Mesothelial cell of epicardium (in vitro differentiated cells): ENCODE measurements around the gene RIN3. TPM values are rescaled to one million over a fixed set of nuclear protein-coding genes. Genes with fewer than 3 reads are reported as not detected.

Source experiments
- DNase-seq, 2 experiments: peaks; one replicate each; pipeline ENCODE4 v3.0.0; 2021; ENCODE audit warnings: low spot score in 2 of 2; ENCODE audit not compliant: unreplicated experiment in 2 of 2
- H3K27ac Mint-ChIP-seq: 2 replicates; pipeline ENCODE4 v1.8.0; 2021; ENCODE audit warnings: mixed read lengths
- H3K27me3 Mint-ChIP-seq: 2 replicates; pipeline ENCODE4 v1.8.0; 2021; ENCODE audit warnings: low read depth, mixed read lengths
- H3K36me3 Mint-ChIP-seq: 2 replicates; pipeline ENCODE4 v1.8.0; 2021; ENCODE audit warnings: mixed read lengths
- H3K4me1 Mint-ChIP-seq: 2 replicates; pipeline ENCODE4 v1.8.0; 2021; ENCODE audit warnings: mixed read lengths
- H3K4me3 Mint-ChIP-seq: 2 replicates; pipeline ENCODE4 v1.8.0; 2021; ENCODE audit warnings: mild to moderate bottlenecking, moderate library complexity, mixed read lengths
- H3K9me3 Mint-ChIP-seq: 2 replicates; pipeline ENCODE4 v1.8.0; 2021; ENCODE audit warnings: mixed read lengths
- total RNA-seq: library from RNA; stranded (reverse); gene quantifications from 3 replicates; pipeline ENCODE4 v1.2.1, GENCODE V29; 2021
- TF ChIP-seq, protein P1 (sequence below): fragments of 200-600 bp; sonication (generic); IDR thresholded peaks from one replicate; pipeline ENCODE4 v1.5.0; 2021; ENCODE audit warnings: antibody characterized with exemption; ENCODE audit not compliant: unreplicated experiment

Gene RIN3
- total RNA-seq, 1 donor from 2014 or later, result 19.9 TPM

DNA sequence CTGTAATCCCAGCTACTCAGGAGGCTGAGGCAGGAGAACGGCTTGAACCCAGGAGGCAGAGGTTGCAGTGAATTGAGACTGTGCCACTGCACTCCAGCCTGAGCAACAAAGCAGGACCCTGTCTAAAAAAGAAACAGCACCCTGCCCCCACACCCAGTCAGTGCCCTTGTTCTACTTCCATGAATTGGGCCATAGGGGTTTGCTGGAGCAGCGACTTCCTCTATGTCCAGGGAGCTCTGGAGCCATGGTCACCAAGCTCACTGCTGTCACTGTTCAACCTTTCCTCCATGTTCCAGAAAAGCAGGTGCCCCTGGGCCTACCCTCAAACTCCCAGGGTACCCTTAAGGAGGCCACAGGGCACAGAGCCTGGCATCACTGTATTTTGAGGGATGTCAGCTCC, 116.8 kb downstream of the RIN3 start:
- DNase-seq, result no peak
- no peak overlapping the region for H3K4me3 Mint-ChIP-seq
- TF ChIP-seq, protein P1, sequence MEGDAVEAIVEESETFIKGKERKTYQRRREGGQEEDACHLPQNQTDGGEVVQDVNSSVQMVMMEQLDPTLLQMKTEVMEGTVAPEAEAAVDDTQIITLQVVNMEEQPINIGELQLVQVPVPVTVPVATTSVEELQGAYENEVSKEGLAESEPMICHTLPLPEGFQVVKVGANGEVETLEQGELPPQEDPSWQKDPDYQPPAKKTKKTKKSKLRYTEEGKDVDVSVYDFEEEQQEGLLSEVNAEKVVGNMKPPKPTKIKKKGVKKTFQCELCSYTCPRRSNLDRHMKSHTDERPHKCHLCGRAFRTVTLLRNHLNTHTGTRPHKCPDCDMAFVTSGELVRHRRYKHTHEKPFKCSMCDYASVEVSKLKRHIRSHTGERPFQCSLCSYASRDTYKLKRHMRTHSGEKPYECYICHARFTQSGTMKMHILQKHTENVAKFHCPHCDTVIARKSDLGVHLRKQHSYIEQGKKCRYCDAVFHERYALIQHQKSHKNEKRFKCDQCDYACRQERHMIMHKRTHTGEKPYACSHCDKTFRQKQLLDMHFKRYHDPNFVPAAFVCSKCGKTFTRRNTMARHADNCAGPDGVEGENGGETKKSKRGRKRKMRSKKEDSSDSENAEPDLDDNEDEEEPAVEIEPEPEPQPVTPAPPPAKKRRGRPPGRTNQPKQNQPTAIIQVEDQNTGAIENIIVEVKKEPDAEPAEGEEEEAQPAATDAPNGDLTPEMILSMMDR, result no peak
- H3K4me1 Mint-ChIP-seq, result no peaks in the 10 kb centered on the region
- H3K27me3 Mint-ChIP-seq, result no peaks in the 10 kb centered on the region
- H3K36me3 Mint-ChIP-seq, result peaks cover 17% of the 10 kb centered on the region
- no peak overlapping the region for H3K27ac Mint-ChIP-seq
- peaks cover 26% of the 10 kb centered on the region for H3K9me3 Mint-ChIP-seq

DNA sequence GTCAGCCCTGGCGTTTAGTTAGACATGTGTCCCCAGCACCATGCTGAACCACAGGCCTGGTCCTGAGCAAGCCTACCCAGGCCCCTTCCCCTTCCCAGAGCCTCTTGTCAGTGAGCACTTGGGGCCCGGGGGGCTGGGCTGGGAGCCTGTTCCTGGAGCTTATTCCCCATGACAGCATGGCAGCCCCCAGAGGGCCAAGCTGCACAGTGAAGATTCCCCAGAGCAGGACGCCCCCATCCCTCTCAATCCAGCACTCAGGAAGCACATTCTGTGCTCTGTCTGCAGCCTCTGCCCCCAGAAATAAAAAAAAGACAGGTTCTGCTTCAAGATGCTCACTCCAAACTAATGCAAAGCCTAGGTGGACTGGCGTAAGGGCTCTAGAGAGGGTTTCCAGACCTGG, 117.5 kb downstream of the RIN3 start:
- Mint-ChIP-seq H3K4me3 (no peak overlapping the region), H3K27me3 (no peaks in the 10 kb centered on the region), H3K9me3 (peaks cover 18% of the 10 kb centered on the region), H3K27ac (no peak overlapping the region), H3K36me3 (peaks cover 17% of the 10 kb centered on the region), H3K4me1 (no peaks in the 10 kb centered on the region)
- TF ChIP-seq, protein P1, result no peak
- DNase-seq, result no peak

GRCh38 chr14:92632546-92633273, 119.1 kb downstream of the RIN3 start:
- TF ChIP-seq, protein P1, result no peak
- H3K36me3 Mint-ChIP-seq, result peaks cover 4% of the 10 kb centered on the region
- H3K27me3 Mint-ChIP-seq, result no peaks in the 10 kb centered on the region
- no peaks in the 10 kb centered on the region for H3K4me1 Mint-ChIP-seq
- H3K27ac Mint-ChIP-seq, result no peak overlapping the region
- H3K9me3 Mint-ChIP-seq, result peaks cover 4% of the 10 kb centered on the region
- no peak for DNase-seq
- H3K4me3 Mint-ChIP-seq, result no peak overlapping the region

DNA sequence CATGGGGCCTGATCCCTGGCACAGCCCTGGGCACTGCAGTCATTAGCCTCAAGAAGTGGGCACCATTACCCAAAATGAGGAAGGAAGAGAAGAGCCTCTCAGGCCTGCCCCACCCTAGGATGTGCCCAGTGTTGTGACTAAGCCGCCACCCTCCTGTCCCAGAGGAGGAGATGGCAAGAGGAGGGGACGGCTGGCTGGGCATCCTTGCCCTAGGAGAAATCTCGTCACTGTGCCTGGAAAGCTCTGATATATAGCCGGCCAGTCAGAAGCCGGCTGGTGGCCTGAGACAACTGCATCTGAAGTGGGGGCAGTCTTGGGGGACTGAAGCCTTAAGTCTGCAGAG, 119.7 kb downstream of the RIN3 start:
- Mint-ChIP-seq H3K27ac (no peak overlapping the region), H3K9me3 (no peaks in the 10 kb centered on the region)

DNA sequence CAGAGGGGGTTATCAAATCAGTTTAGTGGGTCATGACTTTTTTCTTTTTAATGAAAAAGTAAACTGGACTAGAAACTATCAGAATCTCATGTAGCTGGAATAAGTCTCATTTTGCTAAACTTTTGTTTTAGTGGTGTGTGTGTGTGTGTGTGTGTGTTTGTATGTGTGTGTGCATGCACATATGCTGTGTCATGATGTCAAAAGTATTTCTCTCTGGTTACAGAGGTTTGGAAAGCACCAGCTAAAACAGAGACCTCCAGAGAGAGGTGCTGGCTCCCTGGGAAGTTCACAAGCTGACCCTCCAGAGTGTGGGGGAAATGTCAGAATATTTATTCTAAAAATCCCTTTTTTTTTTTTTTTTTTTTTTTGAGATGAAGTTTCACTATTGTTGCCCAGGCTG, 120.1 kb downstream of the RIN3 start:
- no peaks in the 10 kb centered on the region for H3K27me3 Mint-ChIP-seq
- no peaks in the 10 kb centered on the region for H3K4me1 Mint-ChIP-seq
- TF ChIP-seq, protein P1, result no peak
- DNase-seq, result no peak
- no peak overlapping the region for H3K27ac Mint-ChIP-seq
- no peak overlapping the region for H3K4me3 Mint-ChIP-seq
- H3K36me3 Mint-ChIP-seq, result no peaks in the 10 kb centered on the region
- H3K9me3 Mint-ChIP-seq, result no peaks in the 10 kb centered on the region

More for the DNA sequence above, 119.7 kb downstream of the RIN3 start:
- no peak for DNase-seq
- Mint-ChIP-seq H3K4me3 (no peak overlapping the region), H3K36me3 (no peaks in the 10 kb centered on the region), H3K27me3 (no peaks in the 10 kb centered on the region), H3K4me1 (no peaks in the 10 kb centered on the region)
- TF ChIP-seq, protein P1, result no peak
